SK-MEL-5 (cell line): ENCODE results near the gene PEMT. TPM values are rescaled to one million over a fixed set of nuclear protein-coding genes. Genes with fewer than 3 reads are reported as not detected.

Experiments
- DNase-seq: peaks from one replicate; pipeline ENCODE4 v3.0.0-alpha.2; 2016; ENCODE audit warnings: low read depth, low spot score
- in situ Hi-C: cut with HindIII; loops from 2 replicates; pipeline ENCODE4 v1.10.0; 2016; ENCODE audit warnings: low sequenced_read_pairs, high pct_unique_total_duplicates, low pct_unique_long_range_greater_than_20kb
- total RNA-seq: library from RNA; depleted of rRNA; stranded (reverse); fragments of >200 nt; shearing (Covaris generic); gene quantifications from 2 replicates; pipeline ENCODE4 v1.2.3, GENCODE V29; 2014

Gene PEMT
- total RNA-seq, 1 experiment from 2014 or later: 100 TPM

DNA sequence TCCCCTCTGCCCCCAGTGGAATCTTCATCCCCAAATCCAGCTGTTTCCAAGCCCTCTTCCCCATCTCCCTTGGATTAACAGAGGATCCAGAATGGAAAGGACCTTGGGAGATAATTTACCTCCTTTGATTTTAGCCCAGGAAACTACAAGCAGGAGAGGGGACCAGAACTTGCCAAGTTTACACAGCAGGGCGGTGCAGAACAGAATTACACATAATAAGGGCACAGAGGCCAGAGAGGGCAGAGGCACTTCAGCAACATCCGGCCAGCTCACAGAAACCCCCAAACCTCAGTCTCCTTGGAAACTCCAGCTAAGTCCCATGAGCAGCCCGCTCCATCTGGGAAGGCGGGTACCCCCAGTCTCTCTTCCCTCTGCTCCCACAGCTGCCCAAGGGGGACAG, 27.2 kb downstream of the PEMT start:
- in situ Hi-C loops: no loop called here
- DNase-seq: no peak

DNA sequence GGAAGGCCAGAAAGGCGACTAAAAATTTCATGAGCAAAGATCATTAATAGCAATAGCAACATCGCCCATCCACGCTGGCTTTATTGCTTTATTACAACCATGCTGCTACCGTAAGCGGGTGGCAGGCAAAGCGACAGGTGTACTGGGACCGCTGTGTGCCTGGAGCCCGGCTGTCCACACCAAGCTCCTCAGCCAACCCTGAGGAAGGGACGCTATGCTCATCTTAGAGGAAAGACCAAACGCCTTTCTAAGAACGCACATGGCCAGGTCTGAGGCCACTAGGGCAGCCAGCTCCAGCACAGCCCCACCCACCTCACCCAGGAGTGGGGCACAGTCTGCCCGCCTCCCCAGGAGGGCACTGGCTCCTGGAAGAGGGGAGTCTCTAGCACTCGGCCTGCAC, 28.0 kb downstream of the PEMT start:
- in situ Hi-C loops: no loop called here
- no peak for DNase-seq

GRCh38 chr17:17562146-17562511, 29.4 kb downstream of the PEMT start:
- in situ Hi-C loops: no loop called here

GRCh38 chr17:17561408-17562145, 29.9 kb downstream of the PEMT start:
- no peak for DNase-seq
- in situ Hi-C loops: no loop called here

More at GRCh38 chr17:17562146-17562511, 29.4 kb downstream of the PEMT start:
- no peak for DNase-seq

- in situ Hi-C loops: no loop called here
- no peak for DNase-seq
Observed at GRCh38 chr17:17560975-17561374, 30.5 kb downstream of the PEMT start.

DNA sequence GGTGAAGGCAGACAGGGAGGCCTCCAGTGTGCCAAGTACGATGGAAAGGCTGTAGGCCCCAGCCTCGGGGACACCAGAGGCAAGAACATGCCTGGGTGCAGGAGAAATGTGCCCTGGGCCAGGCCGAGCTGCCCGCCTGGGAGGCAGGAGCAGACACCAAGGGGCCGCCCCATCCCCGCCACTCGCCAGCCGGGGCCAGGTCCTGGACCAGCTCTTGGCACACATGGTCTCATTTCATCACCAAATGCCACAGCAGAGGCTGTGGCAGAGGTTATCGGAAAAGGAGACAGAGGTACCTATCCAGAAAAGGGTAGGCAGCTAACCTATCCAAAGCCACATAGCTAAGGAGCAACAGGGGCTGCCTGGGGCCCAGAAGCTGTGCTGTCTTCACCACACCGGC, 31.3 kb downstream of the PEMT start:
- in situ Hi-C loops: no loop called here
- no peak for DNase-seq

DNA sequence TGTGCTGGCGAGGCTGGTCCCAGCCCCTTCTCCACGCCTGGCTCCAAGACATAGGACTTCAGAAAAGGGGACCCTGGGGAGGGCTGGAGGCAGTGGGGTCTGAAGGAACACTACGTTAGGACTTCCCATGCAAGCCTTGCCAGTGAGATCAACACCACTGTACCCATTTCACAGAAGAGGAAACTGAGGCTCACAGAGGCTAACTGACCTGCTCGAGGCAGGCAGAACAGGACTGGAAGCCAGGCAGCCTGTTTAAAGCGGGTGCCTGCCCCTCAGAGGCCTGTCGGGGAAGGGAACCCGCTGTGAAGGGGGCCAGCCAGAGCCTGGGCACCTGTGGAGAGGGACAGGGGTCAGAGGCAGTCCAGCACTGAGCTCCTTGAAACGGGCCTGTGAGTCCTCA, 32.3 kb downstream of the PEMT start:
- no peak for DNase-seq
- in situ Hi-C loops: no loop called here

DNA sequence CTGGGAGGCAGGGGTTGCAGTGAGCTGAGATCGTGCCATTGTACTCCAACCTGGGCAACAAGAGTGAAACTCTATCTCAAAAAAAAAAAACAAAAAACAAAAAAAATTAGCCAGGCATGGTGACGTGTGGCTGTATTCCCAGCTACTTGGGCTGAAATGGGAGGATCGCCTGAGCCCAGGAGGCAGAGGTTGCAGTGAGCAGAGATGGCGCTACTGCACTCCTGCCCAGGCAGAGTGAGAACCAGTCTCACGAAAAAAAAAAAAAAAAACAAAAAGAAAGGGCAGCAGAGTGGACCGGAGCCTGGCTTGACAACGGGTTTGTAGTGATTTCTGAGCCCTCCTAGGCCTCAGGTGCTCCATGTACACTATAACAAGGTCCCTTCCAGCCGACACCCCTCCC, 33.1 kb downstream of the PEMT start:
- in situ Hi-C loops: no loop called here
- DNase-seq: no peak

- in situ Hi-C loops: no loop called here
- no peak for DNase-seq
Observed at GRCh38 chr17:17557796-17558195, 33.7 kb downstream of the PEMT start.

GRCh38 chr17:17556671-17557070, 34.8 kb downstream of the PEMT start:
- no peak for DNase-seq
- in situ Hi-C loops: no loop called here

DNA sequence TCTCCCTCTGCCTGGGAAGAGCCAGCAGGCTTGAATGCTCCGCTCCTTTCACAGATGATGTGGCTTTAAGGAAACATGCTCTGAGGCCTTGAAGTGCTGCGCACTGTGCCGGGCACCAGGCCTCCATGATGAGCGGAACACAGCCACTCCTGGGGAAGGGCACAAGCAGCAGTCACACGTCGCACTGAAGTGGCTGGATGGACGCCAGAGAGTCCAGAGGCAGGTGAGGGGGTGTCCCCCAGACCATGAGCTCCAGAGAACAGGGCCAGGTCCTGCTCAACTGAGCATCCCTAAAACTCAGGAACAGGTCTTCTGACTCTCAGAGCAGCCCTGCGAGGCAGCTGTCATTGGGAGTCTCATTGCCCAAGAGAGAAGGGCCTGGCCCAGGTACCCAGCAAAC, 35.6 kb downstream of the PEMT start:
- no peak for DNase-seq
- in situ Hi-C loops: no loop called here

- DNase-seq: no peak
- in situ Hi-C loops: no loop called here
Observed at GRCh38 chr17:17555151-17555550, 36.4 kb downstream of the PEMT start.

GRCh38 chr17:17554266-17554665, 37.2 kb downstream of the PEMT start:
- in situ Hi-C loops: no loop called here

DNA sequence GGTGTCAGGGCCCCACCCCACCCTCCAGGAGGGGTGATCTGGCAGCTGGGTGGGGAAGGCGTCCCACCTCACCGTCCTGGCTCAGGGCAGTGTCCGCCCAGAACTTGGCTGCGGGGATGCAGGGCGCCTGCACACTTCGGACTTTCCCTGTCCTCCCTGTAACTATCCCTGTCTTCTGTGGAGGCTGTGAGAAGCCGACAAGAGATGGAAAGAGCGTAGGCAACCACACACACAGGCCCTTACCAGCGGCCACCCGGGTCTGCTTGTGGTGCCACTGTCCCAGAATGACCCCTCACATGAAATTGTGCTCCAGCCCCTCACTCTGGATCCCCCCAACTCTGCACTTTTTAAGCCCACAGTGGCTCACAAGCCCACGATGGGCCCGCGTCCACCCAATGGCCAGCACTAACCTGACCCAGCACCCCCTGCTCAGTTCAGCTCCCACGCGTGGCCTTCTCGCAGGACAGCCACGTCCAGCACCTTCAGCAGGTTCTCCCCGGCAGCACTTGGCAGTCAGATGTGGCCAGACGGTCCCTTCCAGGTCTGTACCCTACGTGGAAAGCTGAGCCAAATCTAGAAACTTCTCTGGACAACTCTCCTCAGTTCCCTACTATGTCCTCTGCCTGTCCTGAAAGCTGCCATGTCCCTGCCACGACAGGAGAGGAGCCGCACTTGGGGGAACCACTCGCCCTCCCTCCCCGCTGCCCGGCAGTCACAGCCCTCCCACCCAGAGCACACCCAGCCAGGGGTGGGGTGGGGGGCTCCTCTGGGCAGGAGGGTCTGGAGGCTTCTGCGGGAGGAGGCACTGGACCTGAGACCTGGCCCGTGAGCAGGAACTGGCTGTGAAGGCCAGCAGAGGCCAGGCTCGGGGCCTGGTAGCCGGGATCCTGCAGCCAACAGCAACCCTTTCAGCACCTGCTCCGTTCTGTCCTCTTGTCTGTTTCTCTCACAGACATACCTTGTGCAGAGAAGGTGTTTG, 38.0 kb downstream of the PEMT start:
- in situ Hi-C loops: no loop called here

More at GRCh38 chr17:17554266-17554665, 37.2 kb downstream of the PEMT start:
- DNase-seq: no peak

DNA sequence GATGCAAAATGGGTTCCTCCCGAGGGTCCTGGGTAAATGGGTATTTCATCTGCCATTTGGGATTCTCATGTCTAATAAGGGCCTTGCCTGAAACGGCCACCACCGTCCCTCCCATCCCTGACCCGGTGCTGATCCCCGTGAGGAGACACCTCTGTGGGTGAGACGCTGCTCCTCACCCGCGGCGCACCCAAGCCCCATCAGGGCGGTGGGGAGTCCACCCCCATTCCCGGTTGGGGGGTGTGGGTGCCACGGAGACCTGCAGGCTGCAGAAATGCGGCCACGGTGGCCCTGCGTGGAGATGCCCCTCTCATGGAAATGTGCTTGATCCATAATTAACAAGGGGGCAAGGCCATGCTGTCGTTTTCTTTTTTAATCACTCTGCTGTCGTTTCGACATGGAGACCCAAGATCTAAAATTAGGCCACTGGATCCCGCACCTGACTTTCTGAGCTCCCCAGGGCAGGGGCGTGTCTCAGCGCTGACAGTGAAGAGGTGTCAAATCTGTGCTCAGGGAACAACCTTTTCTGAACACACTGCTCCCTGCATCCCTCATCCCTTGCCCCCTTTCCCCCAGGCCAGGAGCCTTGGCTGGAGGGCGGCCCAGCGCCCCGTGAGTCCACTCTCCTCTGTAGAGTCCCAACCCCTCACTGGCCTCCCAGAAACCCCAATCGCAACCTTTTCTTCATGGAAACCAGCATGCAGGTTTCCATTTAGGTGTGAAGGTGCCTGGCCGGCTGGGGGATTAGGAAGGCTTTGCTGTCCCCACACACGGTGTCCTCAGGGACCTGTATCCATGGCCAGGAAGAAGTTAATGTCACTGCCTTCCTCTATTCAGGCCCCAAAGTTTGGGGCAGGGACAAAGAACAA, 38.9 kb downstream of the PEMT start:
- in situ Hi-C loops: no loop called here
- no peak for DNase-seq

More for the DNA sequence above, 38.0 kb downstream of the PEMT start:
- DNase-seq: no peak

DNA sequence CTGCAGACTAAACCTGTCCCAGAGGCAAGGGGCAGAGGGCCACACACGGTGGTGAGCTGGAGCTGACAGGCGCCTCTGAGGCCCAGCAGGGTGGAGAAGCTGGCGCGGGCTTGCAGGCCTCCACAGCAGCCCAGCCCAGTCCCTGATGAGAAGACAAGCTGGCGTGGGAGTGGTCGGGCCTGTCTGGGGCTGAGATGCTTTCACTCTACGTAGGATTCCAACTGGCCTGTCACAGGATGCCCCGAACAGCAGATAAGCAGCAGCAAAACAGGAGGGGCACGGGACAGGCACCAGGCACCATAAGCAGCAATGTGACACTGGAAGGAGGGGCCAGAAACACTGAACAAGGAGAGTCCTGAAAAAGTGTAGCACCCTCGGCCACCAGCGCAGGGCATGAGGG, 40.1 kb downstream of the PEMT start:
- peak; percentile 53 for DNase-seq
- in situ Hi-C loops: no loop called here

- in situ Hi-C loops: no loop called here
Observed at GRCh38 chr17:17549732-17550366, 41.7 kb downstream of the PEMT start.

More at GRCh38 chr17:17549732-17550366, 41.7 kb downstream of the PEMT start:
- DNase-seq: no peak
